NCI-H510A treated with DMSO at 0.1 percent for 48 hours (cell line): ENCODE measurements around the gene FNDC10.

ENCODE experiments used
- DNase-seq: peaks from one replicate; lab custom pipeline; 2025; lab: John Stamatoyannopoulos, UW

The FNDC10 gene

GRCh38 chr1:1616045-1616790, 16.3 kb upstream of the FNDC10 start:
- peak; percentile 75 for DNase-seq

GRCh38 chr1:1615256-1616044, 15.5 kb upstream of the FNDC10 start, which contains the start of gene MIB2:
TSS of gene MIB2 (plus strand) at chr1:1615500. CDS start at chr1:1623453, 7,953 bp downstream.
- peak; percentile 100 for DNase-seq

DNA sequence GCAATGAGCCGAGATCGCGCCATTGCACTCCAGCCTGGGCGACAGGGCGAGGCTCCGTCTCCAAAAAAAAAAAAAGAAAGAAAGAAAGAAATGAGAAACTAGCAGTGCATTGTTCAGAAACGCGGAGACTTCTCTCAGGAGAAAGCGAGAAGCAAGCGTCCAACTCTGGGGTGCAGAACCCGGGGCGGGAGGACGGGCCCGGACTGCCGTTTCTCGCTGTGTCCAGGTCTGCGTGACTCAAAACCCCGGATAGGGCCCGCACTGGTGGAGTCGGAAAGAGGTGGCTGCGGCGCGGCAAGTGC, 15.0 kb upstream of the FNDC10 start:
- DNase-seq: no peak

DNA sequence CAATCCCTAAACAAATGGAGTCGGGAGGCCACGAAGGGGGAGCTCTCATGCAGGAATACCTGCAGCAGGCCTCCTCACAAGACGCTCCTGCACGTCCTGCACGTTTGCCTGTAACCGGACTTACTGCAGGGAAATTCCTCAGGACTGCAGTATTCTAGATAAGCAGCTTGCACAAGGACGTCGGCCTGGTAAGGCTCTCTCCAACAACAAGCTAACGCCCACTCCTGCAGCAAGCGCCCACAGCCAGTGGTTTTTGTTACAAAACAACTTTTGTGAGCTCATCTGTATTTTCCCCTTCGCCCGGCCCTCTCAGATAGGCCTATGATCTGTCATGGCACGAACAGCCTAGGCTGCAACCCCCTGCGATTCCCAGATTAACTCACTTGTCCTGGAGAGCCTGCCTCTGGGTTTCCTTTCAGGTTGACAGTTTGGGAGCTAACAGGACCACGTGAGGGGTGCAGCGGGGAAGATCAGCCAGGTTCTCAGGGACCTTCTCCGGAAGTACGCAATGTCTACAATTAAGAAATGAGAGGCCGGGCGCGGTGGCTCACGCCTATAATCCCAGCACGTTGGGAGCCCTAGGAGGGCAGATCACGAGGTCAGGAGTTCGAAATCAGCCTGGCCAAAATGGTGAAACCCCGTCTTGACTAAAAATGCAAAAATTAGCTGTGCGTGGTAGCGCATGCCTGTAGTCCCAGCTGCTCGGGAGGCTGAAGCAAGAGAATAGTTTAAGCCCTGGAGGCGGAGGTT, 14.4 kb upstream of the FNDC10 start:
- DNase-seq: no peak

DNA sequence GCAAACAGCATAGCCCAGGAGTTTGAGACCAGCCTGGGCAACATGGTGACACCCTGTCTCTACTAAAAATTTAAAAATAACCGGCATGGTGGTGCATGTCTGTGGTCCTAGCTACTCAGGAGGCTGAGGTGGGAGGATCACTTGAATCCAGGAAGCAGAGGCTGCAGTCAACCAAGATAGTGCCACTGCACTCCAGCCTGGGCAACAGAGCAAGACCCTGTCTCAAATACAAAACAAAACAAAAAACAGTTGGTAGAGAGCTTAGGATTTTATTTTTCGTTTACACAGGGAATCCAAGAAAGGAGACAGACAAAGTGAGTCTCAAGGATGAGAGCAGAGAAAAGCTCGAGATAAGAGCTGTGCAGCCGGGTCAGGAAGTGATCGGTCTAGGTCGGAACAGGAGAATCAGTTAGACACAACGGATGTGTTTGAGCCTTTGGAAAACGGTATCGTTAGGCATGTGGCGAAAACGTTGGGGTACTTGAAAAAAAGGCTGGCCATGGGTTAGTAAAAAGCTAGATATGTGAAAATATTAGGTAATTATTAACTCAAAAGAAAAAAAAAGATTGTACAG, 13.7 kb upstream of the FNDC10 start:
- no peak for DNase-seq

- DNase-seq: peak; percentile 95
These were observed 12.1 kb upstream of the FNDC10 start for GRCh38 chr1:1612104-1612400.

- DNase-seq: no peak
These were observed 10.9 kb upstream of the FNDC10 start for GRCh38 chr1:1610796-1611195.

- no peak for DNase-seq
These were observed 10.0 kb upstream of the FNDC10 start for GRCh38 chr1:1609822-1610485.

GRCh38 chr1:1606232-1606631, 6.3 kb upstream of the FNDC10 start:
- DNase-seq: no peak

DNA sequence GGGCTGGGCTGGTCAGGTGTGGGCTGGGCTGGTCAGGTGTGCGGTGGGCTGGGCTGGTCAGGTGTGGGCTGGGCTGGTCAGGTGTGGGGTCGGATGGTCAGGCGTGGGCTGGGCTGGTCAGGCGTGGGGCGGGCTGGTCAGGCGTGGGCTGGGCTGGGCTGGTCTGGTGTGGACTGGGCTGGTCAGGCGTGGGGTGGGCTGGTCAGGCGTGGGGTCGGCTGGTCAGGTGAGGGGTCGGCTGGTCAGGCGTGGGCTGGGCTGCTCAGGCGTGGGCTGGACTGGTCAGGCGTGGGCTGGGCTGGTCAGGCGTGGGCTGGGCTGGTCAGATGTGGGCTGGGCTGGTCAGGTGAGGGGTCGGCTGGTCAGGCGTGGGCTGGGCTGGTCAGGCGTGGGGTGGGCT, 5.8 kb upstream of the FNDC10 start:
- DNase-seq: no peak

- no peak for DNase-seq
These were observed 5.2 kb upstream of the FNDC10 start for GRCh38 chr1:1605034-1605591.

GRCh38 chr1:1604374-1605033, 4.6 kb upstream of the FNDC10 start:
- no peak for DNase-seq

GRCh38 chr1:1603671-1604373, 3.9 kb upstream of the FNDC10 start:
- DNase-seq: no peak

GRCh38 chr1:1602968-1603506, 3.1 kb upstream of the FNDC10 start:
- no peak for DNase-seq

GRCh38 chr1:1602304-1602967, 2.5 kb upstream of the FNDC10 start:
- no peak for DNase-seq

GRCh38 chr1:1601564-1602303, 1.8 kb upstream of the FNDC10 start:
- DNase-seq: no peak

DNA sequence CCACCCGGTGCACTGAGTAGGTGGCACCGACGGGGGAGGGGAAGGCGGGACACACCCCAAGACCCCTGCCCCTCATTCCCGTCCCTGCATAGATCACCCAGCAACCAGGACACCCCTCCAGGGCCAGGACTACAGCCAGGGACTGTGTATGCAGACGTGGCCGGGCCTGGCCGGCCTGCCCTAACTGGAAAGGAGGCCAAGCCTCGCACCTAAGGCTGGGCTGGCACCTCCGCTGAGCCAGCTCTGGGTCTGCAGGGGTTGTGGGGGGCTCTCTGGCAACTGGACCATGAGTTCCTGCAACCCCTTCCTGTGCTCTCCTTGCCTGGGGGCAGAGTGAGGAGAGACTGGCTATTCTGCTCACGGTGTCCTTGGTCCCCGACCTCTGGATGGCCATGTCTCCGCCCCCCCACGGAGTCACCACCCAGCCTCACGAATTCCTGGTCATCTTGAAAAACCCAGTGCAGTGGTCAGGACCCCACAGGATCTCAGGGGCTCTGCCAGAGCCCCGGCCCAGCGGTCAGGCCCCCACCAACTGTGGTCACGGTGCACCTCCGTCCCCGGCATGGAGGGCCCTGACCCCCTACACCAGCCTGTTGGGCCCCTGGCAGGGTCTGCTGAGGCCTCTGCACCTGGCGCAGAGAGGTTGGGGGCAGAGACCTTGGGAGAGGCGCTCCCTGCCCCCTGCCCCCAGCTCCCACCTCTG, 1.1 kb upstream of the FNDC10 start:
- no peak for DNase-seq
